ENCODE data around the gene FEZ2. TPM values are rescaled to one million over a fixed set of nuclear protein-coding genes. Genes with fewer than 3 reads are reported as not detected.

Gene FEZ2
- total and polyA plus RNA-seq, 2 donors (not counting 3 experiments of a cell fraction or from before 2014, with no cell fraction given) = 41.2 to 72.4 TPM

DNA sequence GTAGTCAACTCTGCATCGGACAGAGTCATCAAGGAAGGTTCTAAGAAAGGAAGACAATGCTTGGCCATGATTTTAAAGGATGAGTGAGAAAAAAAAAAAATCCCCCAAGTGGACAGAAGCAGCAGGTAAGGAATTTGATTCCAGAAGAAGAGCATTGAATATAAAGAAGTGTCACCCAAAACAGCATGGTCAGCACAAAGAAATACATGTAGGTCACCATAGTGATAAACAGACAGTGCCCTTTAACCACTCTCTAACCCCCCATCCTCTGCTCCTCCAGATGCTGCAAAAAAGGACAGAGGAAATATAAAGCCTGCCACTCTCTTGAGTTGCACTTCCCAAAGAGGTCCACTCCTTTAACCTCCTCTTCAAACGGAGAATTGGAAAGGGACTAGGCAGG, 23.4 kb downstream of the FEZ2 start:
- Histone ChIP-seq H3K27me3 (ENCODE audit: control insufficient read depth in 2 of 2, insufficient read depth in 2 of 2, low read length in 2 of 2) (no peaks in the 10 kb centered on the region), H3K9me3 (replicated peaks; ENCODE audit: control insufficient read depth, insufficient read depth, low read length) (no peaks in the 10 kb centered on the region), H3K79me2 (ENCODE audit: control insufficient read depth, insufficient read depth, low read length) (peaks cover 40% of the 10 kb centered on the region), H3K9ac (replicated peaks; ENCODE audit: extremely low read depth, insufficient read depth, low read length) (no peak overlapping the region), H3K4me3 (replicated peaks in 1 of 3; ENCODE audit: insufficient read depth in 1 of 3, low read depth in 1 of 3, low read length in 3 of 3) (no peak overlapping the region), H3K4me1 (ENCODE audit: control insufficient read depth, extremely low read depth, insufficient read depth, low read length) (peaks cover 35% of the 10 kb centered on the region), H2AFZ (ENCODE audit: low read depth, low read length) (no peak overlapping the region), H3K27ac (ENCODE audit: insufficient read depth, low read depth, low read length) (no peak overlapping the region), H4K20me1 (replicated peaks; ENCODE audit: control insufficient read depth, extremely low read depth, insufficient read depth, low read length) (no peaks in the 10 kb centered on the region), H3K4me2 (ENCODE audit: insufficient read depth, low read length) (no peak overlapping the region), H3K9me1 (replicated peaks; ENCODE audit: control insufficient read depth, extremely low read depth, insufficient read depth, low read length) (no peaks in the 10 kb centered on the region), H3K36me3 (ENCODE audit: control insufficient read depth in 2 of 2, extremely low read depth in 1 of 2, insufficient read depth in 2 of 2, low read length in 2 of 2) (peaks cover 10 to 24% of the 10 kb centered on the region in 2 experiments)
- no peak for FAIRE-seq
- intact Hi-C loops (cut with micrococcal nuclease) = no loop called here
- ChIA-PET POLR2A (no interaction called here), CTCF (interaction anchor here (1.0 kb wide), 1 partner anchor 12 kb away, joined by 4 read pairs; no protein-coding TSS in a partner anchor)
- no peak for DNase-seq (ENCODE audit: low read depth, low spot score)
- TF ChIP-seq, protein P1, sequence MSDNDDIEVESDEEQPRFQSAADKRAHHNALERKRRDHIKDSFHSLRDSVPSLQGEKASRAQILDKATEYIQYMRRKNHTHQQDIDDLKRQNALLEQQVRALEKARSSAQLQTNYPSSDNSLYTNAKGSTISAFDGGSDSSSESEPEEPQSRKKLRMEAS (IDR thresholded peaks at IDR 0.05; ENCODE audit: insufficient read depth, insufficient read length) = no peak
- TF ChIP-seq, protein P2, sequence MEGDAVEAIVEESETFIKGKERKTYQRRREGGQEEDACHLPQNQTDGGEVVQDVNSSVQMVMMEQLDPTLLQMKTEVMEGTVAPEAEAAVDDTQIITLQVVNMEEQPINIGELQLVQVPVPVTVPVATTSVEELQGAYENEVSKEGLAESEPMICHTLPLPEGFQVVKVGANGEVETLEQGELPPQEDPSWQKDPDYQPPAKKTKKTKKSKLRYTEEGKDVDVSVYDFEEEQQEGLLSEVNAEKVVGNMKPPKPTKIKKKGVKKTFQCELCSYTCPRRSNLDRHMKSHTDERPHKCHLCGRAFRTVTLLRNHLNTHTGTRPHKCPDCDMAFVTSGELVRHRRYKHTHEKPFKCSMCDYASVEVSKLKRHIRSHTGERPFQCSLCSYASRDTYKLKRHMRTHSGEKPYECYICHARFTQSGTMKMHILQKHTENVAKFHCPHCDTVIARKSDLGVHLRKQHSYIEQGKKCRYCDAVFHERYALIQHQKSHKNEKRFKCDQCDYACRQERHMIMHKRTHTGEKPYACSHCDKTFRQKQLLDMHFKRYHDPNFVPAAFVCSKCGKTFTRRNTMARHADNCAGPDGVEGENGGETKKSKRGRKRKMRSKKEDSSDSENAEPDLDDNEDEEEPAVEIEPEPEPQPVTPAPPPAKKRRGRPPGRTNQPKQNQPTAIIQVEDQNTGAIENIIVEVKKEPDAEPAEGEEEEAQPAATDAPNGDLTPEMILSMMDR (IDR thresholded peaks at IDR 0.05; ENCODE audit: extremely low read depth in 1 of 2, insufficient read depth in 1 of 2, low read depth in 1 of 2, low read length in 2 of 2) = no peak
- TF ChIP-seq JUN (IDR thresholded peaks at IDR 0.05; ENCODE audit: borderline replicate concordance, insufficient read depth, insufficient read length, low read depth) = no peak
- TF ChIP-seq MYC (IDR thresholded peaks at IDR 0.05; ENCODE audit: low read depth, low read length) = no peak
- TF ChIP-seq POLR2AphosphoS5 (IDR thresholded peaks at IDR 0.05; ENCODE audit: insufficient read depth, low read depth, low read length) = no peak
- no peak for TF ChIP-seq FOS (IDR thresholded peaks at IDR 0.05; ENCODE audit: borderline replicate concordance, insufficient read depth, low read length)
- no peak for TF ChIP-seq EZH2 (IDR thresholded peaks at IDR 0.05; ENCODE audit: borderline replicate concordance, low read depth, low read length, severe bottlenecking)
- TF ChIP-seq POLR2A (IDR thresholded peaks at IDR 0.05; ENCODE audit: low read depth, low read length) = no peak
- no peak for TF ChIP-seq GATA2 (IDR thresholded peaks at IDR 0.05; ENCODE audit: insufficient read depth, insufficient read length, low read depth, low read length)
- BruUV-seq (replicated peaks) = no TSS peak
- dilution Hi-C loops (cut with MboI; ENCODE audit: extremely low pct_ligation_motif_present, low sequenced_read_pairs) = no loop called here
